IMR-90 (cell line): ENCODE data around the gene NAT10. TPM values are rescaled to one million over a fixed set of nuclear protein-coding genes. Genes with fewer than 3 reads are reported as not detected.

Experiments
- ATAC-seq: fragments of 200-7000 bp; cut with Tn5 transposase; 2 replicates; pipeline ENCODE4 v1.9.1; 2020; ENCODE audit warnings: low read depth, mild to moderate bottlenecking, moderate library complexity
- BruUV-seq: library from RNA; stranded (reverse); fragments of 400-500 nt; replicated peaks from 2 replicates; lab custom pipeline; 2021; lab: Mats Ljungman, UMichigan
- CTCF ChIA-PET: fragments of 300-600 bp; formaldehyde crosslinking; extraction: SDS; loops from one replicate; lab custom pipeline; 2021; ENCODE audit warnings: antibody characterized with exemption; lab: Yijun Ruan, JAX
- POLR2A ChIA-PET: fragments of 300-600 bp; sonication (Branson Sonifier 250); formaldehyde crosslinking; loops from one replicate; lab custom pipeline; 2022; ENCODE audit warnings: antibody characterized with exemption; ENCODE audit not compliant: unreplicated experiment; lab: Charles Lee
- DNase-seq: peaks from one replicate; pipeline ENCODE4 v3.0.0; 2013
- H2AFZ ChIP-seq: replicated peaks from 2 replicates; pipeline ENCODE3; 2013; ENCODE audit warnings: low read length, mild to moderate bottlenecking; ENCODE audit not compliant: poor library complexity
- H2AK5ac ChIP-seq: 2 replicates; pipeline ENCODE4 v1.6.1; 2013; ENCODE audit warnings: low read depth, low read length, inconsistent platforms
- H2AK9ac ChIP-seq: replicated peaks from 2 replicates; pipeline ENCODE3; 2013; ENCODE audit warnings: mild to moderate bottlenecking, low read depth, low read length, moderate library complexity; ENCODE audit not compliant: poor library complexity
- H2BK120ac ChIP-seq: 2 replicates; pipeline ENCODE4 v1.6.1; 2013; ENCODE audit warnings: low read depth, low read length, inconsistent platforms
- H2BK15ac ChIP-seq: 3 replicates; pipeline ENCODE4 v1.6.1; 2013; ENCODE audit warnings: low read depth, low read length, inconsistent platforms
- H2BK20ac ChIP-seq: 2 replicates; pipeline ENCODE4 v1.6.1; 2013; ENCODE audit warnings: low read depth, mild to moderate bottlenecking, inconsistent platforms, low read length, moderate library complexity
- H2BK5ac ChIP-seq: 2 replicates; pipeline ENCODE4 v1.6.1; 2013; ENCODE audit warnings: mild to moderate bottlenecking, low read depth, low read length, inconsistent platforms; ENCODE audit not compliant: poor library complexity, severe bottlenecking
- H3K14ac ChIP-seq: replicated peaks from 2 replicates; pipeline ENCODE4 v1.6.1; 2013; ENCODE audit warnings: low read depth, low read length, inconsistent platforms
- H3K18ac ChIP-seq: 2 replicates; pipeline ENCODE4 v1.6.1; 2013; ENCODE audit warnings: low read depth, low read length, control low read depth
- H3K23ac ChIP-seq: 2 replicates; pipeline ENCODE4 v1.6.1; 2013; ENCODE audit warnings: low read depth, low read length, inconsistent platforms
- H3K27ac ChIP-seq: 2 replicates; pipeline ENCODE4 v1.5.1; 2013; ENCODE audit warnings: mild to moderate bottlenecking, control low read depth, low read length; ENCODE audit not compliant: insufficient read depth
- H3K27me3 ChIP-seq: 2 replicates; pipeline ENCODE4 v1.6.1; 2013; ENCODE audit warnings: low read length; ENCODE audit not compliant: control insufficient read depth, insufficient read depth
- H3K36me3 ChIP-seq: 2 replicates; pipeline ENCODE4 v1.6.1; 2013; ENCODE audit warnings: low read length, mixed read lengths; ENCODE audit not compliant: control insufficient read depth, insufficient read depth
- H3K4ac ChIP-seq: 2 replicates; pipeline ENCODE4 v1.6.1; 2013; ENCODE audit warnings: low read depth, low read length, inconsistent platforms
- H3K4me1 ChIP-seq: 2 replicates; pipeline ENCODE4 v1.6.1; 2013; ENCODE audit warnings: low read length, mixed read lengths; ENCODE audit not compliant: control insufficient read depth, insufficient read depth
- H3K4me2 ChIP-seq: 2 replicates; pipeline ENCODE4 v1.6.1; 2013; ENCODE audit warnings: low read depth, mild to moderate bottlenecking, control low read depth, low read length, moderate library complexity
- H3K4me3 ChIP-seq: 2 replicates; pipeline ENCODE4 v1.5.1; 2013; ENCODE audit warnings: low read depth, mild to moderate bottlenecking, control low read depth, low read length, moderate library complexity; ENCODE audit not compliant: insufficient read depth
- H3K56ac ChIP-seq: 2 replicates; pipeline ENCODE4 v1.6.1; 2013; ENCODE audit warnings: low read length, inconsistent platforms; ENCODE audit not compliant: insufficient read depth; ENCODE audit errors: extremely low read depth
- H3K79me1 ChIP-seq, 2 experiments: 2 replicates each; pipeline ENCODE4 v1.6.1; 2013; ENCODE audit warnings: low read length in 2 of 2, inconsistent platforms in 1 of 2, low read depth in 1 of 2
- H3K9ac ChIP-seq: 2 replicates; pipeline ENCODE4 v1.6.1; 2013; ENCODE audit warnings: low read depth, low read length, control low read depth
- H3K9me1 ChIP-seq: 2 replicates; pipeline ENCODE4 v1.6.1; 2013; ENCODE audit warnings: low read length, inconsistent platforms; ENCODE audit not compliant: insufficient read depth
- H3K9me3 ChIP-seq: 2 replicates; pipeline ENCODE4 v1.6.1; 2013; ENCODE audit warnings: low read length; ENCODE audit not compliant: control insufficient read depth, insufficient read depth
- H4K20me1 ChIP-seq: 2 replicates; pipeline ENCODE4 v1.6.1; 2013; ENCODE audit warnings: low read length, inconsistent platforms; ENCODE audit not compliant: insufficient read depth
- H4K5ac ChIP-seq: 2 replicates; pipeline ENCODE4 v1.6.1; 2013; ENCODE audit warnings: mild to moderate bottlenecking, low read depth, low read length, control low read depth
- H4K8ac ChIP-seq, 2 experiments: 2 replicates each; pipeline ENCODE4 v1.6.1; 2013; ENCODE audit warnings: low read depth in 2 of 2, low read length in 2 of 2, control low read depth in 1 of 2, inconsistent platforms in 1 of 2
- H4K91ac ChIP-seq: 2 replicates; pipeline ENCODE4 v1.6.1; 2013; ENCODE audit warnings: low read depth, low read length, inconsistent platforms; ENCODE audit not compliant: insufficient read depth
- BHLHE40 ChIP-seq: fragments of 150-350 bp; IDR thresholded peaks from 2 replicates; pipeline ENCODE4 v1.6.1; 2016; ENCODE audit warnings: mild to moderate bottlenecking, low read depth, low read length
- CEBPB ChIP-seq: IDR thresholded peaks from 2 replicates; pipeline ENCODE4 v1.6.1; 2012; ENCODE audit warnings: low read depth, low read length, improper control_type of control experiment
- CHD1 ChIP-seq: IDR thresholded peaks from 2 replicates; pipeline ENCODE4 v1.6.1; 2012; ENCODE audit warnings: low read depth, low read length, improper control_type of control experiment
- CTCF ChIP-seq: conservative IDR thresholded peaks from 2 replicates; pipeline ENCODE4 v1.5.1; 2012; ENCODE audit warnings: mild to moderate bottlenecking, low read depth, low read length, improper control_type of control experiment
- ELK1 ChIP-seq: fragments of 150-350 bp; IDR thresholded peaks from 2 replicates; pipeline ENCODE4 v1.6.1; 2016; ENCODE audit warnings: low read depth, mild to moderate bottlenecking, low read length, moderate library complexity, borderline replicate concordance
- FOS ChIP-seq: fragments of 150-350 bp; IDR thresholded peaks from 2 replicates; pipeline ENCODE4 v1.6.1; 2016; ENCODE audit warnings: low read depth, low read length
- MAFK ChIP-seq: IDR thresholded peaks from 2 replicates; pipeline ENCODE4 v1.6.1; 2012; ENCODE audit warnings: low read depth, low read length, improper control_type of control experiment
- MAZ ChIP-seq: IDR thresholded peaks from 2 replicates; pipeline ENCODE4 v1.6.1; 2012; ENCODE audit warnings: low read depth, mild to moderate bottlenecking, low read length, improper control_type of control experiment, moderate library complexity, borderline replicate concordance
- MXI1 ChIP-seq: IDR thresholded peaks from 2 replicates; pipeline ENCODE4 v1.6.1; 2012; ENCODE audit warnings: low read depth, mild to moderate bottlenecking, low read length, moderate library complexity, borderline replicate concordance
- NFE2L2 ChIP-seq: fragments of 150-350 bp; IDR thresholded peaks from 2 replicates; pipeline ENCODE4 v1.6.1; 2016; ENCODE audit warnings: low read depth, mild to moderate bottlenecking, low read length
- POLR2A ChIP-seq: IDR thresholded peaks from 2 replicates; pipeline ENCODE4 v1.6.1; 2012; ENCODE audit warnings: mild to moderate bottlenecking, low read depth, low read length
- RAD21 ChIP-seq: IDR thresholded peaks from 2 replicates; pipeline ENCODE4 v1.6.1; 2012; ENCODE audit warnings: low read length, improper control_type of control experiment
- RCOR1 ChIP-seq: IDR thresholded peaks from 2 replicates; pipeline ENCODE4 v1.6.1; 2012; ENCODE audit warnings: mild to moderate bottlenecking, low read length, improper control_type of control experiment; ENCODE audit not compliant: insufficient replicate concordance
- RFX5 ChIP-seq: IDR thresholded peaks from 2 replicates; pipeline ENCODE4 v1.8.0; 2012; ENCODE audit warnings: low read depth, mild to moderate bottlenecking, low read length, moderate library complexity
- SMC3 ChIP-seq: fragments of 150-350 bp; IDR thresholded peaks from 2 replicates; pipeline ENCODE4 v1.6.1; 2016; ENCODE audit warnings: low read depth, mild to moderate bottlenecking, antibody characterized with exemption, low read length, moderate library complexity
- USF2 ChIP-seq: fragments of 150-350 bp; IDR thresholded peaks from 2 replicates; pipeline ENCODE4 v1.6.1; 2017; ENCODE audit warnings: mild to moderate bottlenecking, antibody characterized with exemption, low read length, low read depth
- WGBS, 2 experiments: methylation state at CpG; one replicate each; pipeline versions ENCODE4 v1.1.5 to v1.1.7; 2013; ENCODE audit warnings: missing lambda C conversion rate in 2 of 2; ENCODE audit not compliant: insufficient read length in 1 of 2; ENCODE audit errors: extremely low coverage in 2 of 2; 5-methylcytosine and 5-hydroxymethylcytosine counted together
- dilution Hi-C: fragments of 300-500 bp; cut with HindIII; formaldehyde crosslinking; loops from one replicate; pipeline ENCODE4 v1.14.3; 2018; ENCODE audit warnings: low sequenced_read_pairs; ENCODE audit not compliant: unreplicated experiment
- in situ Hi-C: fragments of 300-500 bp; cut with MboI; formaldehyde crosslinking; loops from 3 replicates; pipeline ENCODE4 v1.14.3; 2019; ENCODE audit warnings: low sequenced_read_pairs, inconsistent platforms, mixed read lengths
- intact Hi-C: fragments of 100-400 bp; cut with micrococcal nuclease; formaldehyde crosslinking; loops from 2 replicates; pipeline ENCODE4 v1.10.0; 2022
- polyA plus RNA-seq, 3 experiments: library from polyadenylated mRNA; depleted of rRNA; stranded (reverse); fragments of >200 nt; gene quantifications; 2 replicates each; pipeline ENCODE4 v1.2.3, GENCODE V29; 2012; ENCODE audit warnings: low replicate concordance in 1 of 3
- total RNA-seq: library from RNA; depleted of rRNA; stranded (reverse); fragments of >200 nt; gene quantifications from 2 replicates; pipeline ENCODE4 v1.2.3, GENCODE V29; 2012

Gene NAT10
- total and polyA plus RNA-seq, 2 of the 4 experiments (the other 2 are of a cell fraction), result 28.1 to 34.8 TPM

GRCh38 chr11:34111722-34112270 lies 6.4 kb downstream of the NAT10 start:
- Histone ChIP-seq H4K20me1 (no peaks in the 10 kb centered on the region; the same call in 1 of the 2 replicates), H3K4me3 (no peak overlapping the region), H3K79me1 (peaks cover 12 to 40% of the 10 kb centered on the region in 2 experiments; a peak in 3 of 4 replicates), H2AK9ac (no peak overlapping the region), H3K14ac (no peak overlapping the region), H2BK5ac (no peak overlapping the region), H2AK5ac (no peak overlapping the region), H3K4ac (no peak overlapping the region), H4K8ac (no peak overlapping the region), H3K27ac (no peak overlapping the region), H3K9me1 (0 out of 2 replicates have a peak, but pooled peaks cover 2% of the 10 kb centered on the region), H3K4me1 (no peaks in the 10 kb centered on the region), H3K18ac (no peak overlapping the region), H3K36me3 (peaks cover 44% of the 10 kb centered on the region), H2BK20ac (no peak overlapping the region), H3K56ac (no peak overlapping the region), H4K91ac (no peak overlapping the region), H3K23ac (no peak overlapping the region), H2BK15ac (no peak overlapping the region), H3K27me3 (no peaks in the 10 kb centered on the region), H2AFZ (no peak overlapping the region), H2BK120ac (no peak overlapping the region), H3K9me3 (no peaks in the 10 kb centered on the region), H4K5ac (no peak overlapping the region), H3K9ac (no peak overlapping the region), H3K4me2 (no peak overlapping the region)
- DNase-seq, result no peak
- intact Hi-C loops (no loop called here), dilution Hi-C loops (no loop called here), in situ Hi-C loops (no loop called here)
- TF ChIP-seq SMC3, result no peak
- TF ChIP-seq NFE2L2, result no peak
- TF ChIP-seq RCOR1, result no peak
- TF ChIP-seq MAZ, result no peak
- TF ChIP-seq CEBPB, result no peak
- no peak for TF ChIP-seq CHD1
- TF ChIP-seq MAFK, result no peak
- no peak for TF ChIP-seq BHLHE40
- TF ChIP-seq ELK1, result no peak
- TF ChIP-seq RAD21, result no peak
- no peak for TF ChIP-seq RFX5
- no peak for TF ChIP-seq USF2
- no peak for TF ChIP-seq FOS
- TF ChIP-seq POLR2A, result no peak
- no peak for TF ChIP-seq MXI1
- TF ChIP-seq CTCF, result no peak
- ATAC-seq, result no peak
- no CpG with 5 or more reads among the region's 6 CpGs for WGBS, 2 experiments
- no TSS peak for BruUV-seq
- POLR2A ChIA-PET, result no interaction called here
- CTCF ChIA-PET, result no interaction called here
